Ammon's horn (tissue), 1 donor: ENCODE data around the gene ZNRF1.
A peak's percentile ranks its signal among the peaks of the same experiment; 100 is the strongest.
"Not testable (repeated sequence)": the region's sequence is repeated elsewhere in the genome, so short reads cannot be mapped to it uniquely, and the experiment has no call there.

ENCODE experiments used
- DNase-seq: peaks from one replicate; pipeline ENCODE4 v3.0.0-alpha.2; 2016; ENCODE audit warnings: low spot score

Gene ZNRF1

DNA sequence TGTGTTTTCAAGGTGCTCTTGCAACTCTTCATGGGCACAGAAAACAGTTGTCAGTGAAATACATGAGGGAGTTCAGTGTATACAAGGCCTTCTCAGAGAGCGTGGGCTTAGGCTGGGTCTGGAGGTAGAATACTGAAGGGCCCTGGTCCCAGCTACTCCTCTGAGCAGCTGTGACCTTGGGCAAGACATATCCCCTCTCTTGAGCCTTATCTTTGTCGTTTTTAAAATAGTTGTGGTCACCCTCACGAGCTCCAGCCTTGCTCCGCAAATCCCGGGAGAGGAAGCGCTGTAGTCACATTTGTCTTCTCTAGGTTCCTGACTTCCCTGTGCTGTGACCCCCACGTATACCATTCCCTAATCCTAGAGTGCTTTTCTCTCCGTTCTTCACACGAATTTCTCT lies 3.6 kb downstream of the ZNRF1 start:
- DNase-seq, result no peak

DNA sequence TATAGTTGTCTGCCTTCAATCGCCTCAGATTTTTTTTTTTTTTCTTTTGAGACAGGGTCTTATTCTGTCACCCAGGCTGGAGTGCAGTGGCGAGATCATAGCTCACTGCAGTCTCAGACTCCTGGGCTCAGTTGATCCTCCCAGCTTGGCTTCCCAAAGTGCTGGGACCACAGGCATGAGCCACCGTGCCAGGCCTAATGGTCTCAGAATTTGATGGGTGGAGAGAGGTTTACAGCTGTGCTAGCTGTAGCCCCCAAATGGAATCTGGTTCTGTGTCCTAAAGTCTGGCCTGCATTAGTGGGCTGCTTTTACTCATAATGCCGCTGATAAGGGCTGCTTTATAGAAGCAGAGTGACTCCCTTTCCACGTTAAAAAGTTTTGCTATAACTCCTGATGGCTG lies 5.1 kb downstream of the ZNRF1 start:
- DNase-seq, result no peak

DNA sequence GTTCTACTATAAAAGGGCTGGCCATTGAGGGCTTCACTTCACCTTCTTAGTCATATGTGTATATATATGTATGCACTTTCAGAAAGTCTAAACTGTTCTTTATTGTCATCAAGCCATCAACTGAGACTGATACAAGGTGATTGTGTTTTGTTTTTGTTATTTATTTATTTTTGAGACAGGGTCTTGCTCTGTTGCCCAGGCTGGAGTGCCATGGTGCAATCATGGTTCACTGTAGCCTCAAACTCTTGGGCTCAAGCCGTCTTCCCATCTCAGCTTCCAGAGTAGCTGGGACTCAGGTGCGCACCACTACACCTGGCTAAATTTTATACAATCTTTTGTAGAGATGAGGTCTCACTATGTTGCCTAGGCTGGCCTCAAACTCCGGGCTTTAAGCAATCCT lies 5.6 kb downstream of the ZNRF1 start:
- no peak for DNase-seq

DNA sequence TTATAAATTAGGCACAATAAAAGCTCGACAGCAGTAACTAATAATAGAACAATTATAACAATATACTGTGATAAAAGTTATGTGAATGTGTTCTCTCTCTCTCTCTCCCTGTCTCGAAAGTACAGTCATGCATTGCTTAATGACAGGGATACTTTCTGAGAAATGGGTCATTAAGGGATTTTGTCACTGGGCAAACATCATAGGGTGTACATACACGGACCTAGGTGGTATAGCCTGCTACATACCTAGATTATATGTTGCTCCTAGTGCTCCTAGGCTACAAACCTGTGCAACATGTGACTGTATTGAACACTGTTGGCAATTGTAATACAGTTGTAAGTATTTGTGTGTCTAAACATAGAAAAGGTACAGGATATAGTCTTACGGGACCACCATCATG lies 6.9 kb downstream of the ZNRF1 start:
- no peak for DNase-seq

DNA sequence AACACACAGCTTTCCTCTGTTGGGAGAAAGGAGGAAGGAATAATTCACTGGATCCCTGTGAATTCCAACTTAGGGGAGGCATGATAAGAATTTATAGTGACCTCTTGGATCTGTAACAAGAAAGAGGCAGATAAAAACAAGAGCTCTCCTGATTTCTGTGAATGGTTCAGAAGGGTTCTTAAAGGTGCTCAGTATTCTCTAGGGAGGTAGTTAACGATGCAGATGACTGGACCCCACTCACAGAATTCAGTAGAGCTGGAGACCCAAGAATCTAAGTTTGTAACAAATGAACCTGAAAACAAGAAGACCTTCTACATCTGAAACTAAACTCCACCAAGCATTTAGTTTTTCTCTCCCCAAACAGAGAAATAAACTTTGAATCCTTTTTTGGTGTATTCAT lies 8.6 kb downstream of the ZNRF1 start:
- DNase-seq, result no peak

DNA sequence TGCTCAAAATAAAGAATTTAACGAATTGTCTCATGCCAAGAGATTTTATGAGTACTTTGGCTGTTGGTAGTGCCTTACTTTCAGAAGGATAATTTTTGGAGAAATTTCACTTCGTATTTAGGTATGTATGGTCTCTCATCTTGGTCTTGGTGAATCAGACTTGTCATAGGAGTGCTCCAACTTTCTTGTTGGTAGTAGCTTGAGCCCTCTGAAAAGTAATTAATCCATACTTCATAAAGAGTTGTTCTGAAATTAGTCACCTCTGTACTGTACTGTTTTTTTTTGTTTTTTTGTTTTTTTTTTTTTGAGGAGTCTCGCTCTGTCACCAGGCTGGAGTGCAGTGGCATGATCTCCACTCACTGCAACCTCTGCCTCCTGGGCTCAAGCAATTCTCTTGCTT lies 11.6 kb downstream of the ZNRF1 start:
- DNase-seq, result no peak

DNA sequence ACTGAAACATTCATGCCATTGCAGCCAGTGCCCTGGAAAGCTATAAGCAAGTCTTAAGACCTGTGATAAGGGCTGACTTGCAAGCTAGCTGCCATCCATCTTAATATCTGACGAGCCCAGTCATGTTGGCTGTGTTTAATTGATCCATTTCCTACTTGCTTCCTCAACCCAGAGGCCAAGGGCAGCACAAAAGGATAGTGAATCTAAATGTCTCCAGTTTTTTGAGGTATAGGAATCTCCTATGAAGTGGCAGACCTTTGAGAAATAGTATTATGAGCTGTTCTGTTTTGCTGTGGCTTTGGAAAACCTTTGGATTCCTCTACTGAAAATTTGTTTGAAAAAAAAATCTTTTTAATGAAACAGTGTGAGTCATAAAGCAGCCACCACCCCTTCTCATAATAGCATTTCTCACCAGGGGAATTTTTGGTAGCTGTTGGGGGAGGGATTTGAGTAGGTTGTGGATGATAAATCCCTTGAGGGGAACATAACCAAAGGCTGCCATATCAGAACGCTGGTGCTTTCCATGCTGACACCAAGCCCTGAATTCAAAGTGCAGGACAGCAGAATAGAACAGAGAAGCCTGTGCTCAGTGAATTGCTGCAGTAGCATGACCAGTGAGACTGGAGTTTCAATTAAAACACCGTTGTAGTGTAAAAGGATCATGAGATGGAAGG lies 12.9 kb downstream of the ZNRF1 start:
- peak; percentile 45 for DNase-seq

DNA sequence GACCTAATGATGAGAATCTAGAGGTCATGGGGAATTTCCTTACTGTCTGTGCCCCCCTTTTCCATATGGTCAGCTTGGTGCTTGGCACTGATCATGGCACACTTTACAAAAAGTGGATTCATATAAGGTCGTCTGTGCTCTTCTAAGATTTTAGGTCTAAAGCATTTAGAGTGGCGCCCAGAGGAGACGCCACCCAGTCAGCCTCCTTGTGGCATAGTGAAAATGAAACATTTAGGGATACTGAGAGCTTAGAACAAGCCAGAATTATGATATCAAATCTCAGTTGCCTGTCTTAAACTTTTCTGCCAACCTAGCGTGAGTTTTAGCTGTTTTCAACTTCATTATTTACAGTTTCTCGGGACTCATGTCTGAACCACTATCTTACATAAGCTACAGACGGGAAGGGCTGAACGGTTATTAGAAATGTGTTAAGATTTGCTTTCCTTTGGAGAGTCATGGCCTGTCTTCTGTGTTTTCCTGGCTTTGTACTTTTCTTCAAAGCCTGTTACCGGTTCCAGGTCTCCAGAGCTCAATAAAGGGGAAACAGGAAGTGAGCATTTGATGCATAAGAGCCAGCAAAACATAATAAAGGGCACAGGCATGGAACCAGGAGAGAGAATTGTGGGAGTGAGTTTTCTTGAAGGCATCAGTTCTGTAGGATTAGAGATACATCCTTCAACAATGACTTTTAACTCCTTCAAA lies 13.7 kb downstream of the ZNRF1 start:
- DNase-seq, result no peak

DNA sequence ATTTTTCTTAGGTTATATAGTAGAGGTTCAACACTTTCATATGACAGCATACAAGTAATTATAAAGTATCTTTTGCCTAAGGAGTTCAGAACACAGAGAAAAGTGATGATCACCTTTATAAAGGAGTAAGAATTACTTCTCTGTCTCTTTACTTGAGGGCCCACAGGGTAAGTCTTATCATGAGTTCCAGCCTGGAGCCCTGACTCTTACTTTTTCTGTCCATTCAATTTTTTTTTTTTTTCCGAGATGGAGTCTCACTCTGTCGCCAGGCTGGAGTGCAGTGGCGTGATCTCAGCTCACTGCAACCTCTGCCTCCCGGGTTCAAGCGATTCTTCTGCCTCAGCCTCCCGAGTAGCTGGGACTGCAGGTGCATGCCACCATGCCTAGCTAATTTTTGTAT lies 14.3 kb downstream of the ZNRF1 start:
- DNase-seq, result not testable (repeated sequence)

DNA sequence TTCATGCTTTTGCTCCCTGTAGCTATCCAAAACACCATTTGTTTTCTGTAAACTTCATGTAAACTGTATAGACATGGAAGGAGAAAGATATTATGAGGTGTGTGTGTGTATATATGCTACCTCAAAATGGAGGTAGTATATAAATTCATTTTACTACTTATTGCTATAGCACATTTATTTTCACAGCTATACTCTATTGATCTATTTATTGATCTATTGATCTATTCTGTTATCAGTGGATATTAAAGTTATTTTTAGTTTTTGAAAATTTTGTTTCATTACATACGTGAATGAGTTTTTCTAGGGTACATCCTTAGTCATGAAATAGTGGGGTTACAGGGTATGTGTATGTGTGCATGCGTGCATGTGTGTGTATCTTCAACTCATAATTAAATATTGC lies 15.5 kb downstream of the ZNRF1 start:
- DNase-seq, result no peak

DNA sequence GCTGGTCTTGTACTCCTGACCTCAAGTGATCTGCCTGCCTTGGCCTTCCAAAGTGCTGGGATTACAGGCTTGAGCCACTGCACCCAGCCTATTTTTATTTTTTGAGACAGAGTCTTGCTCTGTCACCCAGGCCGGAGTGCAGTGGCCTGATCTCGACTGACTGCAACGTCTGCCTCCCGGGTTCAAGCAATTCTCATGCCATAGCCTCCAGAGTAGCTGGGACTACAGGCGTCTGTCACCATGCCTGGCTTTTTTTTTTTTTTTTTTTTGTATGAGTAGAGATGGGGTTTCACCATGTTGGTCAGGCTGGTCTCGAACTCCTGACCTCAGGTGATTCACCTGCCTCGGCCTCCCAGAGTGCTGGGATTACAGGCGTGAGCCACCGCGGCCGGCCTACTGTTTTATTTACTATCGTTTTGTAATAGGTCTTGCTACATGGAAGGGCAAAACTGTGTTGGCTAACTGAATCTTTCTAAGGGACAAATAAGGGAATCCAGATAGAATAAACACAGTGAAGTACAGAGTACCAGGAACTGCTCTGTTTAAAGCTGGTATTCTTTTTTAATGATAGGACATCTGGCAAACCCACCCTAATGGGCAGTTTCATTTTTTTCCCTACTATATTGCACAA lies 17.7 kb downstream of the ZNRF1 start:
- not testable (repeated sequence) for DNase-seq

DNA sequence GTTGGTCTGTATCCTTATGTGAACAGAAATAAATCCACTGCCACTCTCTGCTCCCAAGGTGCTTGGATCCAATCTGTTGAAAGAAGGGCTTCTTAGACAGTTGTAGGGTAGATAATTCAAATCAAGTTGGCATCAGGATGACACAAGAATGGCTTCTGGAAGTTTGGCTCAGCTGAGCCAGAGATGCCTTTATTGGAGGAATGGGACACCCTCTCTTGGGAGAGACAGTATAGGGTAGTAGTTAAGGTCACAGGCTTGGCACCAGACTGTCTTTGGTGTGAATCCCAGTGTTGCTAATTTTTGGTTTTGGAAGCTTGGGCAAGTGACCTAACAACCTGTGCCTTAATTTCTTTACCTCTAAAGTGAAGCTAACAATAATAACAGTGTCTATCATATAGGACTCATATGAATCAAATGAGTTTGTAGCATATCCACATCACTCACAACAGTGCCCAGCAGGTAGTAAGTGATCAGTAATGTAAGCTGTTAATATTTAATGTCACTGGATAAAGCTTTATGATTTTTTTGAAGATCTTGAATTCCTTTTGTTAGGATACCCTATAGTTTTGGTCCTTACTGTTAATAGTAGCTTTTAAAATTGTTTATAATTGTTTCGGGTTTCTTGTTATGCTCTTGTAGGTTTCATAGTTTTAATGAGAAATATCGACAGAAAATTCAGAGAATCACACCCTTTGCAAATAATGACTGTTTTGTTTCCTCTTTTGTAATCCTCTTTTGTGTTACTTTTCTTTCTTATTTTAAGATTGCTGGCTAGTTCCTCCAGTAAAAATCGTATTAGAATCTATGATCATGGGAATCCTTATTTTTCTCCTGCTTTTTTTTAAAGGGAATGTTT lies 19.1 kb downstream of the ZNRF1 start:
- DNase-seq, result no peak

DNA sequence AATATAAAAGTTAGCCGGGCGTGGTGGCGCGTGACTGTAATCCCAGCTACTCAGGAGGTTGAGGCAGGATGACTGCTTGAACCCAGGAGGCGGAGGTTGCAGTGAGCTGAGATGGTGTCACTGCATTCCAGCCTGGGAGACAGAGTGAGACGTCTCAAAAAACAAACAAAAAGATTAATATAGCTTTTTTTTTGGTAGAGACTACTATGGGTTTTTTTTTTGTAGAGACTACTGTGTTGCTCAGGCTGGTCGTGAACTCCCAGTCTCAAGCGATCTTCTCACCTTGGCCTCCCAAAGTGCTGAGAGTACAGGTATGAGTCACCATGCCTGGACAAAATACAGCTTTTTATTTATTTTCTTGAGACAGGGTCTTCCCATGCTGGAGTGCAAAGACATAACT lies 20.2 kb downstream of the ZNRF1 start:
- DNase-seq, result no peak

DNA sequence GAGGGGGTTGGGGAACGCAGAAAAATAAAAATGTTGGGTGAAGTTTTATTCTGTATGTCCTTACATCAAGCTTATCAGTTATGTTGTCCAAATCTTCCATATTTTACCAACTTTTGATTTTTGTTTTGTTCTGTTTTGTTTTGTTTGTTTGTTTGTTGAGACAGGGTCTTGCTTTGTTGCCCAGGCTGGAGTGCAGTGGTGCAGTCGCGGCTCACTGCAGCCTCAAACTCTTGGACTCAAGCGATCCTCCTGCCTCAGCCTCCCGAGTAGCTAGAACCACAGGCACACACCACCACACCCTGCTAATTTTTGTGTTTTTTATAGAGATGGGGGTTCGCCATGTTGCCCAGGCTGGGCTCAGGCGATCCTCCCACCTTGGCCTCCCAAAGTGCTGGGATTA lies 20.8 kb downstream of the ZNRF1 start:
- no peak for DNase-seq

DNA sequence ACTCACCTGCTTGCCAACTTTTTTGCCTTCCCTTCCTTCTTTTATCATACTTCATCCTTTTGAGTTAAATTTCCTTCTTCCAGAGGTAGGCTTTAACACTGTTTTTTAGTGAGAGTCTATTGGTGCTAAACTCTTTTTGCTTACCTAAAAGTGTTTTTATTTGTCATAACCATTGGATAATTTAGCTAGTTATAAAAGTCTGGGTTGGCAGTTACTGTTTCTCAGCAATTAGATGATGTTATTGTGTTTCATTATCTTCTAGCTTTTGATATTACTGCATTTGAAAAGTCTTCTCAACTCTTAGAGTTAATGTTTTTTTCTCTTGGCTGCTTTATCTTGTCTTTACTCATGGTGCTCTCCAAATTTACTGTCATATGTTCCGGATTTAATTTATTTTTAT lies 22.6 kb downstream of the ZNRF1 start:
- no peak for DNase-seq

DNA sequence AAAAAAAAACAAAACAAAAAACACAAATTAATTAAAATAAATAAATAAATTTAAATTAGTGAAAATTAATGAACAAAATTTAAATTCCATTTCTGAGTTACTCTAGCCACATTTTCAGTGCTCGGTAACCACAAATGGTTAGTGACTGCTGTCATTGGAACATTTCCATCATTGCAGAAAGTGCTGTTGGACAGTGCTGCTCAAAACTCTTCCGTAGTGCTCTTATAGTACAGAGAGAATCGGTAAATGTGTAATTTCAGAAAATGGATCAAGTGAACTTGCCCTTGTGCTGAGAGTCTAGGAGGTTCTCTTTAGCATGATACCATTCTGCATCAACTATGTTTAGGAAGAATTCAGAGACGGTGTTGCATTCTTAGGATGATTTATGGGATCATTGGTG lies 23.7 kb downstream of the ZNRF1 start:
- no peak for DNase-seq

DNA sequence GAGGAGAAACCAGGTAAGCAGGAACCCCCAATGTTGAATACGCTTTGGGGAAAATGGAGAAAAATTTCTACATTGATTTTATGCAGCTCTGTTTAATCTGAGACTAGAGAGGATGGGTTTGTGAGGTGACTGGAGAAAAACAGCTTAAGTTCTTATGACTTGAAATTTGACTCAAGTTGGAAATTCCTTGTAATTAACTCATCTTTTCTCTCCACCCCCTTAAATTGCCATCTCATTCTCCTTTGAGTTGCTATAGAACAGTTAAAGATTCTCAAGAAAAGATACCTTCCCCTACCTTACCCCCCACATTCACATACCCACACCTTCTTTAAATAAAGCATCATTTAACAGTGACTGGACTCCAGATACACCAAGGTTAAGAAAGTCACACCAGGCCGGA lies 24.2 kb downstream of the ZNRF1 start:
- no peak for DNase-seq

DNA sequence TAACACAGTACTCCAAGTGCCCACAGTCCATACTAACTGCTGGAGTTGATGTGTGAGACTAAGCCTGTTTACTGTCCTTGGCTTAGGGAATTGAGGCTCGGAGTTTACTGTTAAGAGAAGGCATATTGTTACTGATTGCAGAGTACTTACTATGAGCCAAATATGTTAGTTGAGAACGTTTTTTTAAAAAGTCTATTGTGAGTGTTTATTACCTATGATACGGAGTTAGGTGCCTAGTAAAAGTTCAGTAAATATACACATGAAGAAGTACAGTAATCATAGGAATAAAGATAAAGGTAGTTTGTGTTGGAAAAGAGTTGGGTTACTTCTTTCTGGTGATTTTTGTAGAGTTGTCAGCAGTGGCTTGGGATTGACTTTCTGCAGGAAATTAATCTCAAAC lies 25.4 kb downstream of the ZNRF1 start:
- no peak for DNase-seq

DNA sequence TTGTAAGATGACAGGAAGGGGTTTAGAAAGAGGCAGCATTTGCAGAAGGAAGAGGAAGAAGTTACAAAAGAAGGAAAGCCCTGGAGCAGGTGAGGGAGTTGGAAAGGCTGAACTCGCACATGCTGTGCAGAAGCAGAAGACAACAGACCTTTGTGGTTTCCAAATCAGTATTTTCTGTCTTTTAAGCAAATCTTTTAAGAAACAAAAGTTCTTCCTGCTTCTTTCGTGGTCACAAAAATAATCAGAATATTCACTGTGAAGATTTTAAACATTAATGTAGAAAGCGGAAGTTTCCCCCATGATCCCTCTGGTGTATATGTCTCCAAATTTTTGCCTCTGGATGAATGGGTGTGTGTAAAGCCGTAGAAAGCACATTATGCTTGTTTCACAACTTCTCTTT lies 25.8 kb downstream of the ZNRF1 start:
- no peak for DNase-seq

DNA sequence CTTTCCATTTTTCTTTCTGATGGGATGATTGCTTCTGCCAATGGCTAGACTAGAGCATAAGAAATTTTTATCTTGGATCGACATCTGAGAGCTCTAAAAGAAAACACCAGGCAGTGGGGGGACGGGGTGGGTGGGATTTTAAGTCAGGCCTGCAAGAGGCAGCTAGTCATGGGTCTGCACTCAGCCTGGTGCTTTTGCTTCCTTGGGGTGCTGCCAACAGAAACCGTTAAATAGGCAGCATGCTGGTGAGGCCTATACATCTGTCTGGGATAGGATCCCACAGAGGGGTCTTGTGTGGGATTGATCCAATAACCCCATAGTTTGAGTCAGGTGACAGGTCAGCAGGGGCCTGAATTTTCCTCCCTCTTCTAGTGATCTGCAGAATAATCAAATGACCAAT lies 26.9 kb downstream of the ZNRF1 start:
- DNase-seq, result no peak

DNA sequence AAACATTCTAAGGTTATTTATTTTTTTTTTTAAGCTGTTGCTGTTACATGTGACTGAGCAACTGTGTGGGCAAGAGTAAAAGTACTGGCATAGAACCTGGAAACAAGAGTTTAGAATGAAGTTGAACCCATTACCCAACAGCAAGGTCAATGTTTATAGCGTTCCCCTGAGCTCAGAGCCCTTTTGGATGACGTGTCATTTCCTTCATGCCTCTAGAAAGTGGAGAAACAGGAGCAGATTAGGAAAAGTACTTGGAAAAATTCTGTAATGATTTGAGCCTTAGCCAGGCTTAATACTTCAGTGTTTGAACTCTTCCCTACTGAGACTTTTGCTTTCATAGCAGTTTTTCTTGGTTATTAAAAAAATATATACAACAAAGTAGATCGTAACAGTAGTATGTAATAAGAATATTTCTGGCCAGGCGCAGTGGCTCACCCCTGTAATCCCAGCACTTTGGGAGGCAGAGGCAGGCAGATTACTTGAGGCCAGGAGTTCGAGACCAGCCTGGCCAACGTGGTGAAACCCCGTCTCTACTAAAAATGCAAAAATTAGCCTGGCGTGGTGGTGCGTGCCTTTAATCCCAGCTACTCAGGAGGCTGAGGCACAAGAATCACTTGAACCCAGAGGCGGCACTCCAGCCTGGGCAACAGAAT lies 27.5 kb downstream of the ZNRF1 start:
- DNase-seq, result not testable (repeated sequence)

DNA sequence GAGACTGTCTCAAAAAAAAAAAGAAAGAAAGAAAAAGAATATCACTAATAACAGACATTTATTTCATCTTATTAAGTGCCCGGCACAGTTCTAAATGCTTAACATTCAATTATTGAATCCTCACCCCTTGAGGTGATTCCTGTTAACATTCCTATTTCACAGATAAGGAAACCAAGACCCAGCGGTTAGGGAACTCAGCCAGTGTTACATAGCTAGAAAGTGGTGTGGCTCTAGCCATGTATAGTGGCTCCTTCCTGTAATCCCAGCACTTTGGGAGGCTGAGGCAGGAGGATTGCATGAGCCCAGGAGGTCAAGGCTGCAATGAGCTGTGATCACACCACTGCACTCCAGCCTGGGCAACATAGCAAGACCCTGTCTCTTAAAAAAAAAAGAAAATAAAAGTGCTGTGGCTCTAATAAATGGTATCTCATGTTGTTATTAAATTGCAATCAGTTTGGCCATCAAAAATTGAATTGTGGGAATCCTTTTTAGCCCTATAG lies 28.1 kb downstream of the ZNRF1 start:
- DNase-seq, result no peak
